AG04449 (cell line): Measurements from ENCODE around the gene CCNI2.
A peak's percentile ranks its signal among the peaks of the same experiment; 100 is the strongest.

Source experiments
- CTCF ChIA-PET: fragments of 350-600 bp; formaldehyde crosslinking; extraction: SDS; loops from one replicate; lab custom pipeline; 2021; ENCODE audit warnings: antibody characterized with exemption; lab: Yijun Ruan, JAX
- POLR2A ChIA-PET: fragments of 400-600, 350-600 bp; formaldehyde crosslinking; extraction: SDS; loops from one replicate; lab custom pipeline; 2020; ENCODE audit warnings: antibody characterized with exemption, inconsistent platforms; lab: Yijun Ruan, JAX
- DNase-seq: peaks from one replicate; pipeline ENCODE4 v3.0.0-alpha.2; 2010; ENCODE audit warnings: low read depth, low spot score
- H3K4me3 ChIP-seq: 2 replicates; pipeline ENCODE4 v1.5.1; 2011; ENCODE audit warnings: low read depth, mild to moderate bottlenecking, control low read depth, low read length
- CTCF ChIP-seq: IDR thresholded peaks from one replicate; pipeline ENCODE4 v1.5.1; 2011; ENCODE audit warnings: mild to moderate bottlenecking, moderate library complexity, low read length, control low read depth, inconsistent platforms; ENCODE audit not compliant: insufficient read depth; ENCODE audit errors: missing control alignments

The CCNI2 gene

GRCh38 chr5:132775476-132775961 is 28.3 kb downstream of the CCNI2 start:
- no peak for TF ChIP-seq CTCF
- peak overlapping the region; percentile 21 for H3K4me3 ChIP-seq
- no peak for DNase-seq
- ChIA-PET CTCF (interaction anchor here (1.0 to 2.3 kb wide), 5 partner anchors 10 to 45 kb away, joined by 3 to 9 read pairs (median 4); no protein-coding TSS in a partner anchor), POLR2A (interaction anchor here (0.6 kb wide), 1 partner anchor 28 kb away, joined by 3 read pairs; the partner anchor contains the start of gene CCNI2)

- H3K4me3 ChIP-seq, result peak overlapping the region; percentile 72
- ChIA-PET CTCF (interaction anchor here (0.6 to 2.3 kb wide), 6 partner anchors 10 to 392 kb away, joined by 3 to 9 read pairs (median 4); partner anchors contain the start of gene SHROOM1), POLR2A (interaction anchor here (0.6 kb wide), 1 partner anchor 29 kb away, joined by 3 read pairs; the partner anchor contains the start of gene CCNI2)
- no peak for TF ChIP-seq CTCF
- DNase-seq, result no peak
These were observed 29.1 kb downstream of the CCNI2 start for GRCh38 chr5:132776131-132776937.

GRCh38 chr5:132776938-132777208 is 29.6 kb downstream of the CCNI2 start:
- ChIA-PET CTCF (interaction anchor here (0.6 to 2.3 kb wide), 3 partner anchors 9 to 392 kb away, joined by 3 to 6 read pairs (median 3); partner anchors contain the start of gene SHROOM1), POLR2A (no interaction called here)
- H3K4me3 ChIP-seq, result peak overlapping the region; percentile 72

GRCh38 chr5:132777209-132778069 is 30.2 kb downstream of the CCNI2 start, which contains the start of gene SEPTIN8:
SEPTIN8 (minus strand) TSS chr5:132777239; CDS start chr5:132777137, 102 bp downstream.
- no peak for DNase-seq

More at GRCh38 chr5:132776938-132777208, 29.6 kb downstream of the CCNI2 start:
- no peak for TF ChIP-seq CTCF
- no peak for DNase-seq

GRCh38 chr5:132778129-132778528 is 30.9 kb downstream of the CCNI2 start:
- TF ChIP-seq CTCF, result no peak
- ChIA-PET CTCF (interaction anchor here (0.7 to 2.3 kb wide), 4 partner anchors 25 to 392 kb away, joined by 4 to 20 read pairs (median 4); no protein-coding TSS in a partner anchor), POLR2A (no interaction called here)
- H3K4me3 ChIP-seq, result peak overlapping the region; percentile 72
- no peak for DNase-seq

More at GRCh38 chr5:132777209-132778069, 30.2 kb downstream of the CCNI2 start, which contains the start of gene SEPTIN8:
- peak within 1 kb of the TSS; percentile 72 for H3K4me3 ChIP-seq
- ChIA-PET CTCF (interaction anchor here (0.7 to 2.3 kb wide), 5 partner anchors 8 to 391 kb away, joined by 4 to 20 read pairs (median 5); no protein-coding TSS in a partner anchor), POLR2A (no interaction called here)
- no peak for TF ChIP-seq CTCF
